Measurements from ENCODE around the gene TKT.

Gene TKT

GRCh38 chr3:53248161-53248560, 7.7 kb downstream of the TKT start:
- H3K9me3 ChIP-seq (ENCODE audit: control insufficient read depth, insufficient read depth, low read length): no peaks in the 10 kb centered on the region
- H3K27me3 ChIP-seq (ENCODE audit: control insufficient read depth, insufficient read depth, low read length): no peaks in the 10 kb centered on the region
- peaks cover 36% of the 10 kb centered on the region for H3K4me1 ChIP-seq (ENCODE audit: control insufficient read depth, insufficient read depth, low read length)
- peaks cover 22% of the 10 kb centered on the region for H3K36me3 ChIP-seq (ENCODE audit: control insufficient read depth, insufficient read depth, low read length)
- H3K9ac ChIP-seq (ENCODE audit: low read depth, low read length): no peak overlapping the region
- H3K4me3 ChIP-seq (ENCODE audit: low read depth, low read length): no peak overlapping the region

- peaks cover 33% of the 10 kb centered on the region for H3K4me1 ChIP-seq (ENCODE audit: control insufficient read depth, insufficient read depth, low read length)
These were observed 8.2 kb downstream of the TKT start for GRCh38 chr3:53247619-53248018.

GRCh38 chr3:53244271-53244670, 11.6 kb downstream of the TKT start:
- Histone ChIP-seq H3K27me3 (ENCODE audit: control insufficient read depth, insufficient read depth, low read length) (no peaks in the 10 kb centered on the region), H3K9me3 (ENCODE audit: control insufficient read depth, insufficient read depth, low read length) (no peaks in the 10 kb centered on the region), H3K9ac (ENCODE audit: low read depth, low read length) (no peak overlapping the region), H3K36me3 (ENCODE audit: control insufficient read depth, insufficient read depth, low read length) (peaks cover 39% of the 10 kb centered on the region), H3K4me3 (ENCODE audit: low read depth, low read length) (no peak overlapping the region), H3K4me1 (ENCODE audit: control insufficient read depth, insufficient read depth, low read length) (peaks cover 7% of the 10 kb centered on the region)

More at GRCh38 chr3:53247619-53248018, 8.2 kb downstream of the TKT start:
- peaks cover 19% of the 10 kb centered on the region for H3K36me3 ChIP-seq (ENCODE audit: control insufficient read depth, insufficient read depth, low read length)
- H3K27me3 ChIP-seq (ENCODE audit: control insufficient read depth, insufficient read depth, low read length): no peaks in the 10 kb centered on the region
- H3K9ac ChIP-seq (ENCODE audit: low read depth, low read length): no peak overlapping the region
- no peaks in the 10 kb centered on the region for H3K9me3 ChIP-seq (ENCODE audit: control insufficient read depth, insufficient read depth, low read length)
- H3K4me3 ChIP-seq (ENCODE audit: low read depth, low read length): no peak overlapping the region

- H3K36me3 ChIP-seq (ENCODE audit: control insufficient read depth, insufficient read depth, low read length): peaks cover 44% of the 10 kb centered on the region
- H3K9ac ChIP-seq (ENCODE audit: low read depth, low read length): no peak overlapping the region
- H3K9me3 ChIP-seq (ENCODE audit: control insufficient read depth, insufficient read depth, low read length): no peaks in the 10 kb centered on the region
- no peaks in the 10 kb centered on the region for H3K27me3 ChIP-seq (ENCODE audit: control insufficient read depth, insufficient read depth, low read length)
- H3K4me1 ChIP-seq (ENCODE audit: control insufficient read depth, insufficient read depth, low read length): peaks cover 7% of the 10 kb centered on the region
- no peak overlapping the region for H3K4me3 ChIP-seq (ENCODE audit: low read depth, low read length)
These were observed 12.0 kb downstream of the TKT start for GRCh38 chr3:53243785-53244184.

GRCh38 chr3:53243165-53243564, 12.7 kb downstream of the TKT start:
- peaks cover 7% of the 10 kb centered on the region for H3K4me1 ChIP-seq (ENCODE audit: control insufficient read depth, insufficient read depth, low read length)
- H3K27me3 ChIP-seq (ENCODE audit: control insufficient read depth, insufficient read depth, low read length): no peaks in the 10 kb centered on the region
- H3K9me3 ChIP-seq (ENCODE audit: control insufficient read depth, insufficient read depth, low read length): no peaks in the 10 kb centered on the region
- no peak overlapping the region for H3K9ac ChIP-seq (ENCODE audit: low read depth, low read length)
- no peak overlapping the region for H3K4me3 ChIP-seq (ENCODE audit: low read depth, low read length)
- peaks cover 50% of the 10 kb centered on the region for H3K36me3 ChIP-seq (ENCODE audit: control insufficient read depth, insufficient read depth, low read length)

GRCh38 chr3:53242642-53243041, 13.2 kb downstream of the TKT start:
- no peaks in the 10 kb centered on the region for H3K27me3 ChIP-seq (ENCODE audit: control insufficient read depth, insufficient read depth, low read length)
- no peaks in the 10 kb centered on the region for H3K9me3 ChIP-seq (ENCODE audit: control insufficient read depth, insufficient read depth, low read length)
- H3K4me3 ChIP-seq (ENCODE audit: low read depth, low read length): no peak overlapping the region
- peaks cover 55% of the 10 kb centered on the region for H3K36me3 ChIP-seq (ENCODE audit: control insufficient read depth, insufficient read depth, low read length)
- peaks cover 6% of the 10 kb centered on the region for H3K4me1 ChIP-seq (ENCODE audit: control insufficient read depth, insufficient read depth, low read length)
- no peak overlapping the region for H3K9ac ChIP-seq (ENCODE audit: low read depth, low read length)

- Histone ChIP-seq H3K9me3 (ENCODE audit: control insufficient read depth, insufficient read depth, low read length) (no peaks in the 10 kb centered on the region), H3K4me1 (ENCODE audit: control insufficient read depth, insufficient read depth, low read length) (peaks cover 4% of the 10 kb centered on the region), H3K36me3 (ENCODE audit: control insufficient read depth, insufficient read depth, low read length) (peaks cover 55% of the 10 kb centered on the region)
These were observed 13.7 kb downstream of the TKT start for GRCh38 chr3:53242155-53242554.

GRCh38 chr3:53240989-53241972, 14.5 kb downstream of the TKT start:
- Histone ChIP-seq H3K4me3 (ENCODE audit: low read depth, low read length) (no peak overlapping the region), H3K9me3 (ENCODE audit: control insufficient read depth, insufficient read depth, low read length) (no peaks in the 10 kb centered on the region), H3K36me3 (ENCODE audit: control insufficient read depth, insufficient read depth, low read length) (peaks cover 63% of the 10 kb centered on the region), H3K4me1 (ENCODE audit: control insufficient read depth, insufficient read depth, low read length) (peaks cover 4% of the 10 kb centered on the region), H3K27me3 (ENCODE audit: control insufficient read depth, insufficient read depth, low read length) (no peaks in the 10 kb centered on the region), H3K9ac (ENCODE audit: low read depth, low read length) (peak overlapping the region; percentile 54)

More at GRCh38 chr3:53242155-53242554, 13.7 kb downstream of the TKT start:
- no peaks in the 10 kb centered on the region for H3K27me3 ChIP-seq (ENCODE audit: control insufficient read depth, insufficient read depth, low read length)
- H3K4me3 ChIP-seq (ENCODE audit: low read depth, low read length): no peak overlapping the region
- peak overlapping the region; percentile 54 for H3K9ac ChIP-seq (ENCODE audit: low read depth, low read length)

- H3K9ac ChIP-seq (ENCODE audit: low read depth, low read length): no peak overlapping the region
- H3K36me3 ChIP-seq (ENCODE audit: control insufficient read depth, insufficient read depth, low read length): peaks cover 77% of the 10 kb centered on the region
- peaks cover 4% of the 10 kb centered on the region for H3K4me1 ChIP-seq (ENCODE audit: control insufficient read depth, insufficient read depth, low read length)
These were observed 16.0 kb downstream of the TKT start for GRCh38 chr3:53239800-53240199.

GRCh38 chr3:53238886-53239285, 16.9 kb downstream of the TKT start:
- Histone ChIP-seq H3K4me3 (ENCODE audit: low read depth, low read length) (no peak overlapping the region), H3K9me3 (ENCODE audit: control insufficient read depth, insufficient read depth, low read length) (no peaks in the 10 kb centered on the region), H3K4me1 (ENCODE audit: control insufficient read depth, insufficient read depth, low read length) (peaks cover 4% of the 10 kb centered on the region), H3K36me3 (ENCODE audit: control insufficient read depth, insufficient read depth, low read length) (peaks cover 82% of the 10 kb centered on the region), H3K9ac (ENCODE audit: low read depth, low read length) (no peak overlapping the region), H3K27me3 (ENCODE audit: control insufficient read depth, insufficient read depth, low read length) (no peaks in the 10 kb centered on the region)

More at GRCh38 chr3:53239800-53240199, 16.0 kb downstream of the TKT start:
- Histone ChIP-seq H3K9me3 (ENCODE audit: control insufficient read depth, insufficient read depth, low read length) (no peaks in the 10 kb centered on the region), H3K4me3 (ENCODE audit: low read depth, low read length) (no peak overlapping the region), H3K27me3 (ENCODE audit: control insufficient read depth, insufficient read depth, low read length) (no peaks in the 10 kb centered on the region)

- peaks cover 84% of the 10 kb centered on the region for H3K36me3 ChIP-seq (ENCODE audit: control insufficient read depth, insufficient read depth, low read length)
- H3K27me3 ChIP-seq (ENCODE audit: control insufficient read depth, insufficient read depth, low read length): no peaks in the 10 kb centered on the region
- no peak overlapping the region for H3K9ac ChIP-seq (ENCODE audit: low read depth, low read length)
- H3K9me3 ChIP-seq (ENCODE audit: control insufficient read depth, insufficient read depth, low read length): no peaks in the 10 kb centered on the region
- H3K4me1 ChIP-seq (ENCODE audit: control insufficient read depth, insufficient read depth, low read length): no peaks in the 10 kb centered on the region
- no peak overlapping the region for H3K4me3 ChIP-seq (ENCODE audit: low read depth, low read length)
These were observed 17.6 kb downstream of the TKT start for GRCh38 chr3:53238051-53238850.
